Thymus (tissue), 11 donors: ENCODE data around the gene NXN. TPM values are rescaled to one million over a fixed set of nuclear protein-coding genes. Genes with fewer than 3 reads are reported as not detected.
"Not testable (repeated sequence)": the region's sequence is repeated elsewhere in the genome, so short reads cannot be mapped to it uniquely, and the experiment has no call there.

Experiments used
- DNase-seq, 9 donors: peaks; one replicate each; pipeline ENCODE4 v3.0.0-alpha.2; 2013; ENCODE audit warnings: low spot score in 9 of 9, low read depth in 6 of 9, missing footprints in 1 of 9
- H3K27ac ChIP-seq, 2 donors: one replicate each; pipeline ENCODE4 v1.5.1; 2013; ENCODE audit warnings: control low read depth in 1 of 2, low read depth in 1 of 2, low read length in 1 of 2, mild to moderate bottlenecking in 1 of 2, moderate library complexity in 1 of 2
- H3K27me3 ChIP-seq, 2 donors: one replicate each; pipeline ENCODE4 v1.5.1; 2013; ENCODE audit warnings: low read length in 1 of 2; ENCODE audit not compliant: control insufficient read depth in 2 of 2, insufficient read depth in 1 of 2
- H3K36me3 ChIP-seq, 2 donors: one replicate each; pipeline ENCODE4 v1.5.1; 2013; ENCODE audit warnings: low read length in 1 of 2, mild to moderate bottlenecking in 1 of 2, moderate library complexity in 1 of 2; ENCODE audit not compliant: control insufficient read depth in 2 of 2, insufficient read depth in 2 of 2
- H3K4me1 ChIP-seq, 2 donors: one replicate each; pipeline ENCODE4 v1.5.1; 2013; ENCODE audit warnings: low read length in 2 of 2; ENCODE audit not compliant: control insufficient read depth in 2 of 2, insufficient read depth in 2 of 2
- H3K4me3 ChIP-seq, 2 donors: one replicate each; pipeline ENCODE4 v1.5.1; 2013; ENCODE audit warnings: low read length in 2 of 2, control low read depth in 1 of 2, mild to moderate bottlenecking in 1 of 2
- H3K9me3 ChIP-seq, 2 donors: one replicate each; pipeline ENCODE4 v1.5.1; 2013; ENCODE audit warnings: low read length in 1 of 2, mild to moderate bottlenecking in 1 of 2; ENCODE audit not compliant: control insufficient read depth in 2 of 2, insufficient read depth in 1 of 2
- WGBS: extraction: QIAGEN DNeasy Blood & Tissue Kit; methylation state at CpG from one replicate; pipeline ENCODE4 v1.1.7; 2013; 5-methylcytosine and 5-hydroxymethylcytosine counted together
- polyA plus RNA-seq: library from polyadenylated mRNA; stranded (reverse); fragments of 200-250 nt; gene quantifications from one replicate; pipeline ENCODE4 v1.2.3, GENCODE V29; 2013
- total RNA-seq: library from RNA; stranded (reverse); fragments of 120-200 nt; gene quantifications from one replicate; pipeline ENCODE4 v1.2.4, GENCODE V29; 2013
- donor health status: healthy.

Gene NXN
- total and polyA plus RNA-seq, 2 donors, result 16.8 to 25.7 TPM

DNA sequence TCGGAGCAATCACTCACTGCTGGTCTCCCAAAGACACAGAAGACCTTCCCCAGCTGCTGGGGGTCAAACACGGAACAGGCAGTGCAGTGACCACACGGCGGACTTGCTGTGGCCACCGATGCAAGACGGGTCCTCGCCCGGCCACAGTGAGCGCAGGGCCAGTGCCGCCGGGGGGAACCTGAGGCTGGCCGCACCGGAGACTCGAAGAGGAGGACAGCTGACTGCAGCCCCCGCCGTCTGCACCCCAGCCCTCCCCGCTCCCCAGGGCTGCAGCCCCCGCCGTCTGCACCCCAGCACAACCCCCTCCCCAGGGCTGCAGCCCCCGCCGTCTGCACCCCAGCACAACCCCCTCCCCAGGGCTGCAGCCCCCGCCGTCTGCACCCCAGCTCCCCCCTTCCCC lies 173.7 kb downstream of the NXN start:
- not testable (repeated sequence) for H3K4me3 ChIP-seq, H3K36me3 ChIP-seq, H3K27ac ChIP-seq, H3K4me1 ChIP-seq, DNase-seq, H3K9me3 ChIP-seq, H3K27me3 ChIP-seq
- 95% methylated on average over 23 of the region's 23 CpGs for WGBS

DNA sequence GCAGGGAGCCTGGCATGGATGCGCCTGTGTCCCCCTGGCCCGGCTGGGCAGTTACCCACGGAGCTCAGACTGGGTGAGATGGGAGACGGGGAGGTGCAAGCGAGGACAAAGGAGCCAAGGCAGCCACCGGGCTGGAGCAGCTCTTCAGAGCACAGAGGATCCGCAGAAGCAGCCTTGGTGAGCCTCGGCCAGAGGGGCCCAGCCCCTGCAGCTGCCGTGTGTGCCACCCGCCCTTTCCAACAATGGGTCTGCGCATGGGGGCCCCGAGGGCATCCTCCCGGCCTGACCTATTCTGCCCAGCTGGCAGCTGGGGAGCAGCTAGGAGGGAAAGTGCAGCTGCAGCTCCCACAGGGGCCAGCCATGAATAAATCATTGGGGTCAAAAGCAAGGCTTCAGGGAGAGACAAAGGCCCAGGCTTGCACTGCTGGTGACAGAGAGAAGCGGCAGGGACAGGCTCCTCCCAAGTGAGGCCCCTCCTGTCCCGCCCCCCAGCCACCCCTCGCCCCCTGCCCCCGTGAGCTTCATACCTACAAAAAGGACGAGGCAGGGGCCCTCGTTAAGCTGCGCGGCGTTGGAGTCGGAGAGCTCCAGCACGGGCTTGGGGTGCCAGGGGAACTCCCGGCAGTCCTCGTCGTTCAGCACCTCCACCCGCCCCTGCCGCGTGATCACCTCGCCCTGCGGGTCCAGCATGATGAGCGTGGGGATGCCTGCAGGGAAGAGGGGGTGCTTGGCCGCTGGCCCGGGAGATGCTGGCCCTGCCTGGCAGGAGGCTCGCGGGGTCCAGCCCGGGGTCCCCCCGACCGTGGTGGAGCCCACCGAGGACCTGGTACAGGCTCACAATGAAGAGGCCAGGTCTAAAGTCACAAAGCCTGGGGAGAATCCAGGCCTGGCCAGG lies 174.8 kb downstream of the NXN start:
- H3K4me1 ChIP-seq, result no peaks in the 10 kb centered on the region
- no peaks in the 10 kb centered on the region for H3K27me3 ChIP-seq
- 94% methylated on average over 41 of the region's 41 CpGs for WGBS
- no peak overlapping the region for H3K27ac ChIP-seq
- H3K36me3 ChIP-seq, result no peaks in the 10 kb centered on the region
- no peak overlapping the region for H3K4me3 ChIP-seq
- DNase-seq, result no peak
- no peaks in the 10 kb centered on the region for H3K9me3 ChIP-seq

DNA sequence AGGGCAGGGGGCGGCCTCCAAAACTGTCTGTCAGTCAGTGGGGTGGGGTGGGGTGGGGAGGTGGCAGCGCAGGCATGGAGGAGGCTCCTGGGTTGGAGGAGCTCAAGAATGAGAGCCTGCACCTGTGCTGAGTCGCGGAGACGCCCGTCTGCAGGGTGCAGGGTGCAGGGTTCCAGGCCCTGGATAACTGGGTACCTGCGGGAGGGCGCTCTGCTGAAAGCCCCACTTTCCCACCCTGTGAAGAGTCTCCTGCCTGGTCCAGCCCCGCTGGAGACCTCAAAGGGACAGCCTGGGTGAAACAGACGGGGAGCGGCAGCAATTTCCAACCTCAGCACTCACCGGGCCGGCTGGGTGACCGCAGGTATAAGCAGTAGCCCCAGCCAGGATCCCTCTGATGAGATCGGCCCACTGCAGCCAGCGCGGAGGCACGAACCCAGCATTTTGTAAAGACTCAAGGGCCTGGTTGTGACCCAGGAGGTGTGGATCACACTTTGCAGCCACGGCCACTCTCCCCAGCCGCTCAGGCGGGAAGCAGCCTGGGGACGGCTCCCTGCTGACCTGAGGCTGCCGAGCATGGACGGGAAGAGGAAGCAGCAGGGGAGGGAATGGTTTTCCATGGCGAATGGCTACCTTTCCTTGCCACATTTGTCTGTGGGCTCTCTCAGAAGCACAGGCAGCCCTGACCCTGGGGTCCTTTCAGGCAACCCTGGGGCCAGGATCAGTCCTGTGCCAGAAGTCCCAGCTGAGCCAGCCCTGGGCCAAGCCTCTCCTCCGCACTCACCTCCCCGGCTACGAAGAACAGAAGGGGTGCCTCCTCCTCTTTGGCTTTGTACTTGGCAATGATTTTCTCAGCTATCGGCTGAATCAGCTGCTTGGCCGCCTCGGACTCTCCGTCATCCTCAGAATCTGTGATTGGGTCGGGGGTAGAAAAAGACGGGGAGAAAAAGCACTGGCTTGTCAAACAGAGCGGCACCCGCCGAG lies 176.4 kb downstream of the NXN start:
- H3K27ac ChIP-seq, result no peak overlapping the region
- WGBS, result 92% methylated on average over 37 of the region's 37 CpGs
- no peaks in the 10 kb centered on the region for H3K4me1 ChIP-seq
- no peaks in the 10 kb centered on the region for H3K9me3 ChIP-seq
- no peak for DNase-seq
- H3K4me3 ChIP-seq, result no peak overlapping the region
- H3K27me3 ChIP-seq, result no peaks in the 10 kb centered on the region
- H3K36me3 ChIP-seq, result no peaks in the 10 kb centered on the region

DNA sequence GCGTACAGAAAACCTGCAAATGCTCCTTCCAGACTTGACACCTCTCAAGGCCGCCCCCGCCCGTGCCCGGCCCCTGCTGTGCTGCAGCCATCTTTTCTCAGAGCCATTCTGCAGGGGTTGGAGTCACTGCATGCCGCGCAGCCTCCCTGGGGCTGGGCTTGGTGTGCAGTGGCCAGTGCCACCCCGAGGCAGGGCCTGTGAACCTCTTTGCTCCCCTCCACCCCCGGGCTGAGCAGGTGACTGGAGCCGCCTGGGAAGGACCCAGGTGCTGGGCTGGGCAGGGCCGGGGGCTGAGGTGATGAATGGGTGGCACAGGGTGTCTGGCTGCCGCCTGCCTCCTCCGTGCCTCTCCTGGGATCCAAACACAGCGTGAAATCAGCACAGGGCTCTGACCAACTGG lies 177.1 kb downstream of the NXN start:
- H3K36me3 ChIP-seq, result no peaks in the 10 kb centered on the region

DNA sequence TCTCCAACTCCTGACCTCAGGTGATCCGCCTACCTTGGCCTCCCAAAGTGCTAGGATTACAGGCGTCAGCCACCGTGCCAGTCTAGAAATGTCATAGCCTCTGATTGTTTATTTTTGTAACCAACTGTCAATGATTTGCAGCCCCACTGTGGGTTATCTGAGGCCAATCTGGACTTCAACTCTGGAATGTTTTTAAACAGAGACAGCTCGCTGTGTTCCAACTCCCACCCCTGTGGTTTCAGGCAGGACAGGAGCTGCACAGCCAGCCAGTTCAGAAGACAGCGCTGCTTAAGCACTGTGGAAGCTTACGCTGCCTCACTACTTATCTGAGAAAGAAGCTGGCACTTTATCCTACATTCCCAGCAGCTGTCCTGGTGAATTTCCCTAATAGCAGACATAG lies 177.9 kb downstream of the NXN start:
- H3K4me3 ChIP-seq, result no peak overlapping the region
- H3K27me3 ChIP-seq, result no peaks in the 10 kb centered on the region
- 95% methylated on average over 6 of the region's 6 CpGs for WGBS
- H3K27ac ChIP-seq, result no peak overlapping the region
- H3K9me3 ChIP-seq, result no peaks in the 10 kb centered on the region
- no peaks in the 10 kb centered on the region for H3K4me1 ChIP-seq
- no peak for DNase-seq
- H3K36me3 ChIP-seq, result no peaks in the 10 kb centered on the region

More for the DNA sequence above, 177.1 kb downstream of the NXN start:
- no peaks in the 10 kb centered on the region for H3K27me3 ChIP-seq
- H3K9me3 ChIP-seq, result no peaks in the 10 kb centered on the region
- 94% methylated on average over 14 of the region's 14 CpGs for WGBS
- H3K4me1 ChIP-seq, result no peaks in the 10 kb centered on the region
- DNase-seq, result no peak
- H3K27ac ChIP-seq, result no peak overlapping the region
- no peak overlapping the region for H3K4me3 ChIP-seq

DNA sequence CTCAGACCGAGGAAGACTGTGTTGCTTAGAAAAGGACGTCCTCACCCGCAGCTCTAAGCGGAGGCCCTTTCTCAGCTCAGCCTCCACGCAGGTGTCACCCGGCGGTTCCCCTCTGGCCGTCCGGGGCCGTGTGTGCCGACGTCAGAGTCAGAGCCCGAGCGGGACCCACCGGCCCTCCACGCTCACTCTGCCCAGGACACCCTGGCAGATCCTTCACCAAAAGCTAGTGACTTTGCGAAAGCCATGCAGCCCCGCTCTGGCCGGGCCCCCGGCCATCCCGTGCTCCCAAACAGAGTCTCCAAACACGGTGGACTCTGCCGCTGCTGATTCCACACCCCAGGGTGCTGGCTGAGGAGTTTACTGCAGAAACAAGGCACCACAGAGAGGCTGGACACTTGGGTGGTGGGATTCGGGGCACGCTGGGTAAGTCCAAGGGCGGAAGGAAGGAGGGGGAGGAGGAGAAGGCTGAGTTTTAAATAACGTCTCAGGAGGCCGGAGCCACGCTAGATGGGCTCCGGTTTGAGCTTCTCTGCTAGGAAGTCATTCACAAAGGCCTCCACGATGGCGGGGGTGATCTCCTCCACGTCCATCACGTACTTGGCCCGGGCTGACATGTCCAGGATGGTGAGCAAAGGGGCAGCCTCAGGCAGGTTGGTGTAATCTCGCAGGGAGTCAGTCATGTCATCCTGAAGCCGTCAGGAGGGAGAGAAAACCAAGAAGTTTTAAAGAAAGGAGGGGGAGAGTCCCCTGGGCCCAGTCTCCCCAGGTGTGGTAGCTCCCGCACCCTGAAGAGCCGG lies 178.9 kb downstream of the NXN start:
- H3K27ac ChIP-seq, result no peak overlapping the region
- no peaks in the 10 kb centered on the region for H3K36me3 ChIP-seq
- H3K4me1 ChIP-seq, result no peaks in the 10 kb centered on the region
- DNase-seq, result no peak
- H3K4me3 ChIP-seq, result no peak overlapping the region
- H3K27me3 ChIP-seq, result no peaks in the 10 kb centered on the region
- 92% methylated on average over 39 of the region's 39 CpGs for WGBS
- H3K9me3 ChIP-seq, result no peaks in the 10 kb centered on the region

DNA sequence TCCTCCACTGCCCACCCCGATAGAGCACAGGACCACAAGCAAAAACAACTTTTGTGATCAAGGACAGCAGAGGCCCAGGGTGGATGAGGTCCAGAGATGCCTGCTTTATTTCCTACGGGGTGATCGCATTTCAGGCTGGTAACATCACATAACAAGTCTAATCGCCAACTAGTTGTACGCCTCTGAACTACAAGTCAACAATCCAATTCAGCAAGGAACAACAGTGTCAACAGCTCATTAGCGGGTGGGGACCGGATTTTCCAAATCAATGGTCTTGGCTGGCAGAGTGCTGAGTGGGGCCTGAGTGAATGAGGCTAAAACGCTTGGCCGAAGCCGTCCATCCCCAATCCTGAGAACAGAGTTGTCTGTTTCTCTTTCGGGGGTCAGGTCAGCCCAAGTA lies 180.3 kb downstream of the NXN start:
- 97% methylated on average over 11 of the region's 11 CpGs for WGBS
- peaks cover 0 to 3% of the 10 kb centered on the region in 2 donors for H3K36me3 ChIP-seq
- H3K4me3 ChIP-seq, result no peak overlapping the region
- H3K27ac ChIP-seq, result no peak overlapping the region
- H3K9me3 ChIP-seq, result no peaks in the 10 kb centered on the region
- DNase-seq, result no peak
- H3K27me3 ChIP-seq, result no peaks in the 10 kb centered on the region
- no peaks in the 10 kb centered on the region for H3K4me1 ChIP-seq

DNA sequence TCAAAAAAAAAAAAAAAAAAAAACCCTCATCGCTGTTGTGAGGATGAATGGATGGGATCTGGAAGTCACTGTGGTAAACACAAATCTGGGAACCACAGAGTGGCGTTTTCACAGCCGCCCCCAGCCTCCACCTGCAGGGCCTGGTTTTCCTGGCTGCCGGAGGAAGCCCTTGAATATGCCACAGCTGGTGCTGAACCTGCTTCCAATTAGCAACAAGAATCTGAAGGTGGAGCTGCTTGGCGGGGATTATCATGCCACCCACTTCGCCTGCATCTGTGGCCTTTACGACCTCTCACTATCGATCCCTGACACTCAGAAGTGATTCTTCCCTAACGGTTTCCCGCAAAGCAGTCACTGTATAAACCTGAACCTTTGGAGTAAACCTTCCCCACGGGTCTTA lies 181.3 kb downstream of the NXN start:
- no peak for DNase-seq
- Histone ChIP-seq H3K27me3 (no peaks in the 10 kb centered on the region), H3K27ac (no peak overlapping the region), H3K4me1 (peaks cover 0 to 2% of the 10 kb centered on the region in 2 donors), H3K9me3 (no peaks in the 10 kb centered on the region), H3K36me3 (peaks cover 3 to 5% of the 10 kb centered on the region in 2 donors), H3K4me3 (no peak overlapping the region)
- 84% methylated on average over 11 of the region's 11 CpGs for WGBS
